ENCODE measurements around the gene TBC1D2B. TPM values are rescaled to one million over a fixed set of nuclear protein-coding genes. Genes with fewer than 3 reads are reported as not detected.
A peak's percentile ranks its signal among the peaks of the same experiment; 100 is the strongest.

TBC1D2B gene
- polyA plus RNA-seq, 3 donors = 19.0 to 47.3 (median 24.4) TPM

GRCh38 chr15:78079298-78080087, 2.0 kb upstream of the TBC1D2B start:
- no peak overlapping the region for H3K27ac ChIP-seq (ENCODE audit: low read depth, low read length)
- WGBS, 3 donors = 92 to 95% (median 93%) methylated on average over 11 of the region's 11 CpGs

- H3K27ac ChIP-seq (ENCODE audit: low read depth, low read length) = no peak overlapping the region
- WGBS, 3 donors = 8 to 30% (median 11%) methylated on average over 7 of the region's 7 CpGs
Measured at GRCh38 chr15:78077871-78078210, 330 bp upstream of the TBC1D2B start.

- H3K27ac ChIP-seq (ENCODE audit: low read depth, low read length) = no peak overlapping the region
- WGBS, 3 donors = 25 to 44% (median 35%) methylated on average over 17 of the region's 17 CpGs
Measured at GRCh38 chr15:78076231-78077052, 1.1 kb downstream of the TBC1D2B start.

GRCh38 chr15:78075490-78076230, 1.9 kb downstream of the TBC1D2B start:
- WGBS, 3 donors = 13 to 24% (median 22%) methylated on average over 7 of the region's 7 CpGs

GRCh38 chr15:78073046-78073787, 4.3 kb downstream of the TBC1D2B start:
- H3K27ac ChIP-seq (ENCODE audit: low read depth, low read length) = no peak overlapping the region
- 78 to 87% (median 84%) methylated on average over 5 of the region's 5 CpGs for WGBS, 3 donors

More at GRCh38 chr15:78075490-78076230, 1.9 kb downstream of the TBC1D2B start:
- no peak overlapping the region for H3K27ac ChIP-seq (ENCODE audit: low read depth, low read length)

GRCh38 chr15:78072080-78072892, 5.2 kb downstream of the TBC1D2B start:
- WGBS, 3 donors = 24 to 54% (median 32%) methylated on average over 9 of the region's 9 CpGs
- peak overlapping the region; percentile 41 for H3K27ac ChIP-seq (ENCODE audit: low read depth, low read length)

GRCh38 chr15:78071383-78071782, 6.1 kb downstream of the TBC1D2B start:
- 58 to 71% (median 61%) methylated on average over 2 of the region's 2 CpGs for WGBS, 3 donors

GRCh38 chr15:78070049-78070700, 7.3 kb downstream of the TBC1D2B start:
- 43 to 81% (median 47%) methylated on average over 4 of the region's 4 CpGs for WGBS, 3 donors
- peak overlapping the region; percentile 32 for H3K27ac ChIP-seq (ENCODE audit: low read depth, low read length)

More at GRCh38 chr15:78071383-78071782, 6.1 kb downstream of the TBC1D2B start:
- H3K27ac ChIP-seq (ENCODE audit: low read depth, low read length) = no peak overlapping the region

GRCh38 chr15:78069462-78070029, 8.0 kb downstream of the TBC1D2B start:
- peak overlapping the region; percentile 32 for H3K27ac ChIP-seq (ENCODE audit: low read depth, low read length)
- WGBS, 3 donors = 44 to 80% (median 52%) methylated on average over 5 of the region's 5 CpGs

- 35 to 65% (median 37%) methylated on average over 7 of the region's 7 CpGs for WGBS, 3 donors
- H3K27ac ChIP-seq (ENCODE audit: low read depth, low read length) = no peak overlapping the region
Measured at GRCh38 chr15:78069052-78069414, 8.5 kb downstream of the TBC1D2B start.

GRCh38 chr15:78067328-78068228, 9.9 kb downstream of the TBC1D2B start:
- no peak overlapping the region for H3K27ac ChIP-seq (ENCODE audit: low read depth, low read length)
- 0 to 36% (median 14%) methylated on average over 1 of the region's 1 CpG for WGBS, 3 donors

- H3K27ac ChIP-seq (ENCODE audit: low read depth, low read length) = peak overlapping the region; percentile 61
- 51 to 66% (median 58%) methylated on average over 7 of the region's 7 CpGs for WGBS, 3 donors
Measured at GRCh38 chr15:78065973-78066946, 11.3 kb downstream of the TBC1D2B start.

GRCh38 chr15:78065284-78065872, 12.1 kb downstream of the TBC1D2B start:
- WGBS, 3 donors = 18 to 41% (median 22%) methylated on average over 5 of the region's 5 CpGs

GRCh38 chr15:78064544-78064943, 13.0 kb downstream of the TBC1D2B start:
- no peak overlapping the region for H3K27ac ChIP-seq (ENCODE audit: low read depth, low read length)
- 39 to 52% (median 46%) methylated on average over 2 of the region's 2 CpGs for WGBS, 3 donors

More at GRCh38 chr15:78065284-78065872, 12.1 kb downstream of the TBC1D2B start:
- peak overlapping the region; percentile 92 for H3K27ac ChIP-seq (ENCODE audit: low read depth, low read length)

Data from adipose tissue (tissue), 3 donors.